Upper lobe of right lung (tissue), 1 donor: ENCODE measurements around the gene GTSE1. TPM values are rescaled to one million over a fixed set of nuclear protein-coding genes. Genes with fewer than 3 reads are reported as not detected.

Source experiments
- ATAC-seq: fragments of 200-7000 bp; cut with Tn5 transposase; one replicate; pipeline ENCODE4 v1.9.1; 2020; ENCODE audit warnings: mild to moderate bottlenecking, moderate library complexity
- DNase-seq: peaks from one replicate; pipeline ENCODE4 v3.0.0-alpha.2; 2020
- H3K27ac ChIP-seq: fragments of 200-600 bp; one replicate; pipeline ENCODE4 v1.8.0; 2022
- H3K27me3 ChIP-seq: fragments of 200-600 bp; one replicate; pipeline ENCODE4 v1.8.0; 2022; ENCODE audit warnings: mild to moderate bottlenecking
- H3K36me3 ChIP-seq: fragments of 200-600 bp; one replicate; pipeline ENCODE4 v1.8.0; 2022
- H3K4me1 ChIP-seq: fragments of 200-600 bp; one replicate; pipeline ENCODE4 v1.8.0; 2022
- H3K4me3 ChIP-seq: fragments of 200-600 bp; one replicate; pipeline ENCODE4 v1.8.0; 2022; ENCODE audit warnings: mild to moderate bottlenecking
- H3K9me3 ChIP-seq: fragments of 200-600 bp; one replicate; pipeline ENCODE4 v1.8.0; 2022
- CTCF ChIP-seq: fragments of 200-600 bp; IDR thresholded peaks from one replicate; pipeline ENCODE4 v1.8.0; 2022; ENCODE audit warnings: antibody characterized with exemption
- intact Hi-C: fragments of 100-400 bp; cut with DNase I; formaldehyde crosslinking; loops from one replicate; pipeline ENCODE4 v1.11.0; 2022
- total RNA-seq: library from RNA; stranded (reverse); fragmentation: NEBNext Ultra II Directional; extraction: Animal tissue kit (Norgen Biotek cat#: 25700); gene quantifications from one replicate; pipeline ENCODE4 v1.2.1, GENCODE V29; 2021
- donor health status: DM: no; HTN: yes; CAD: no; lungs with severe emphysema.

The GTSE1 gene
- total RNA-seq, 1 donor from 2014 or later: 0.43 TPM

GRCh38 chr22:46290843-46291785 is 5.6 kb upstream of the GTSE1 start:
- ATAC-seq (no peak), DNase-seq (no peak)
- no peak for TF ChIP-seq CTCF
- Histone ChIP-seq H3K4me3 (no peak overlapping the region), H3K27me3 (no peaks in the 10 kb centered on the region), H3K27ac (no peak overlapping the region), H3K4me1 (peaks cover 18% of the 10 kb centered on the region), H3K36me3 (peaks cover 25% of the 10 kb centered on the region), H3K9me3 (no peaks in the 10 kb centered on the region)
- intact Hi-C loops: no loop called here

GRCh38 chr22:46292173-46292572 is 4.5 kb upstream of the GTSE1 start:
- Histone ChIP-seq H3K4me1 (peaks cover 23% of the 10 kb centered on the region), H3K27me3 (no peaks in the 10 kb centered on the region), H3K4me3 (no peak overlapping the region), H3K9me3 (no peaks in the 10 kb centered on the region), H3K27ac (no peak overlapping the region), H3K36me3 (peaks cover 15% of the 10 kb centered on the region)
- DNase-seq (no peak), ATAC-seq (no peak)
- no peak for TF ChIP-seq CTCF
- intact Hi-C loops: no loop called here

DNA sequence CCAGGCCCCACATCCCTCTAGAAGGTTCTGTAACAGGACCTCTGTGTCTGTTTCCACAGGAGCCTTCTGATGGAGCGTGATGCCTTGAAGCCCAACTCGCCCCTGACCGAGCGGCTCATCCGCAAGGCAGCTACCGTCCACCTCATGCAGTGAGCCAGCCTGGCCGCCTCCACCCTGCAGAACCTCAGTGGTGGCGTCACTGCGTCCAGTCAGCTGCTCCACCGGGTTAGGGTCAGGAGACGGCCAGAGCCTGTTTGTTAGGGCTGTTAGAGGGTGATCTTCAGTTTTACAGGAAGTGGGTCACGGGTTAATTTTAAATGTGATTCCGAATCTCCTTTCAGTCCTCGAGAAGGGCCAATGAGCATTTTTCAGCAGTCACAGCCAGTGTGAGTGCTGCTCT is 3.9 kb upstream of the GTSE1 start:
- Histone ChIP-seq H3K27ac (peak overlapping the region; percentile 36), H3K4me1 (peaks cover 23% of the 10 kb centered on the region), H3K27me3 (no peaks in the 10 kb centered on the region), H3K4me3 (no peak overlapping the region), H3K9me3 (no peaks in the 10 kb centered on the region), H3K36me3 (peaks cover 15% of the 10 kb centered on the region)
- ATAC-seq: no peak
- DNase-seq: no peak
- no peak for TF ChIP-seq CTCF
- intact Hi-C loops: no loop called here

- H3K9me3 ChIP-seq: no peaks in the 10 kb centered on the region
- intact Hi-C loops: no loop called here
- no peak overlapping the region for H3K27ac ChIP-seq
- peaks cover 15% of the 10 kb centered on the region for H3K36me3 ChIP-seq
- no peak for DNase-seq
- no peak for ATAC-seq
- peaks cover 15% of the 10 kb centered on the region for H3K4me1 ChIP-seq
- no peak for TF ChIP-seq CTCF
- H3K27me3 ChIP-seq: no peaks in the 10 kb centered on the region
- H3K4me3 ChIP-seq: no peak overlapping the region
These were observed 3.0 kb upstream of the GTSE1 start for GRCh38 chr22:46293577-46294260.

GRCh38 chr22:46294784-46295183 is 1.9 kb upstream of the GTSE1 start:
- Histone ChIP-seq H3K9me3 (no peaks in the 10 kb centered on the region), H3K27me3 (no peaks in the 10 kb centered on the region), H3K36me3 (peaks cover 15% of the 10 kb centered on the region), H3K27ac (no peak overlapping the region), H3K4me1 (peaks cover 15% of the 10 kb centered on the region), H3K4me3 (no peak overlapping the region)
- no peak for TF ChIP-seq CTCF
- DNase-seq: no peak
- ATAC-seq: no peak
- intact Hi-C loops: no loop called here
